ENCODE data around the gene EIPR1.

The EIPR1 gene

DNA sequence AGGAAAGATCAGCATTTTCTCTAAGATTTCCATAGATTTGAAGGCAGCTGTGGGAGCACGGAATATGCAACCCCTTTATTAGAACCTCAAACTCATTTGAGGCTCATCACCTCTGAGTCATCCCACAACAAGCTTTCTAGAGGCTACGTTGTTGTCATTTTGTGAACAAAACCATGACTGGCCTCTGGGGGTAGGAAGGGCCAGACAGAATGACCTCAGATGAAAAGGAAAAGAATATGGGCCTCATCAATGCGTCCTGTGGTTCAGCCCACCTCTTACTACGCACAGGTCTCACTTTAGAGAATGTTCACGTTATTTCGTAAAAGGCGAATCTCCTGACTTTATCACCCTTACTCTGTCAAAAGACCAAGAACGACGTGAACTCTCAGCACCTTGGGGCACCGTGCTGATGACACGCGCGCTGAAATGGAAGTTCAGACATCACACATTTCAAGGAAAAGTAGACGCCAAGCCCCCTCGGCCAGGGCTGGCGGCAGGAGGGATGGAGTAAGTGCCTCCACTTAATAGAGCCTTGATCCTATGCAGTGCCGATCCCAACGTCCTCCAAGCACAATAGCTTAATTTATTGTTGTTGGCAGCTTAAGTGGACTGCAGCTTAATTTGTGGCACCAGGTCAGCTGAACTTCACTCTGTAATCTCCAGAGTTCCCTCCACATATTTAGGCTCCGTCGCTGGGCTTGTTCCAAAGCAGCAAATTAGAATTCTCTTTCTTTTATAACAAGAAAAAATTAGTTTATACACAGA lies 208.3 kb downstream of the EIPR1 start:
- DNase-seq = no peak

DNA sequence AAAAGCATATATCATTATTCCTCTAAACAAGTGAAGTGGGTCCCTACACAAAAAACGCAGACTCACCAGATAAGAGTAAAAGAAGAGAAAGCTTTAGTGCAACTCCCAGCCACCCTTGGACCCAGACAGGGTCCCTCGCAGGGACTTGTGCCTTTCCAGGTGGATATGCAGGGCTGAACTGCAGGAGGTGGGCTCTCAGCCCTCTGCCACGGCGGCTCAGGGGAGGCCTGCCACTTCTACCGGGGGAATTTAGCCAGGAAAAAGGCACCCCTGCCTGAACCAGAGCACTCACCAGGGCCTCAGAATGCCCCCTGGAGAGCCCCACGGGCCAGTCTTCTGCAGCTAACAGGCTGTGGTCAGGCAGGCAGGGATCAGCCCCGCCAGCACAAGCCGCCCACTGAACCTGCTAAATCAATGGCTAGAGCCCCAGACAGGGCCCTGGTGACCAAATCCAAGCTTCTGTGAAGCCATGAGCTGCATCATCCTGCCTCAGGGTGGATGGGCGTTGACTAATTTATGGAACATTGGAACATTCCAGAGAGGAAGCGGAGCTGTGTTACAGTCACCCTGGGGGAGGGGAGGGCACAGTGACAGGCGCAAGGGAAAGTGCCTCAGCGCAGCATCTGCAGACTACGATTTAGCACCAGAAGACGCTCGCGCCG lies 209.3 kb downstream of the EIPR1 start:
- no peak for DNase-seq

DNA sequence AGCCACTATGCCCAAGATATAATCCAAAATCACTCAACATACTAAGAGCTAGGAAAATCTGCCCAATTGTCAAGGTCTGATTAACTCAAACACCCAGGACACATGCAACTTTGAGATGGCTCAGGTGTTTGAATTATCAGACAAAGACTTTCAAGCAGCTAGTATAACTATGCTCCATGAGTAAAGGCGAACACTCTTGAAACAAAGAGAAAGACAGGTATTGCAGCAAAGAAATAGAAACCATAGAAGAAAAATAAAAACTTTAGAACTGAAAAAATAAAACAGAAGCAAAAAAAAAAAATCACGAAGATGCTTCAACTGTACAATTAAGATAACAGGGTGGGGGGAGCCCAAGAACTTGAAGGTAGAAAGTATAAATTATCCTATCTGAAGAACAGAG lies 214.2 kb downstream of the EIPR1 start:
- DNase-seq = no peak

DNA sequence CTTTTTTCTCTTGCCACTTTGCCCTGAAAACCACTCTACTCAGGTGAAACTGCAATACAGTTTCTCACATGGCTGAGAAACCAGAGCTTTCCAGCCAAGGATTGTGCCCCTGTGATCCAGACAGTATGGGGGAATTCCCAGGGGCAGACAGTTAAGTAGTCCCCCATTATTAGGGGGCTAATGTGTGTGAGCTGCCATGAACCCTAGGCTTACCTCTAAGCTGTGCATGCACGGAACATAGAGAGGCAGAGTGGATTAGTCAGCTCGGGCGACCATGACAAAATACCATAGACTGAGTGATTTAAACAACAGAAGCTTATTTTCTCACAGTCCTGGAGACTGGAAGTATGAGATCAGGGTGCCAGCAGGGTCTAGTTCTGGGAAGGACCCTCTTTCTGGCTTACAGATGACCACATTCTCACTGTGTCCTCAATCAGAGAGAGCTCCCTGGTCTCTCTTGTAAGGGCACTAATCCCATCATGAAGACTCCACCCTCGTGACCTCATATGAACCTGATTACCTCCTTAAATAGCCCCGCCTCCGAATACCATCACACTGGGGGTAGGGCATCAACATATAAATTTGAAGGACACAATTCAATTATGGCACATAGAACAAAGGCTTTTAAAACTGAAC lies 215.1 kb downstream of the EIPR1 start:
- DNase-seq = no peak

DNA sequence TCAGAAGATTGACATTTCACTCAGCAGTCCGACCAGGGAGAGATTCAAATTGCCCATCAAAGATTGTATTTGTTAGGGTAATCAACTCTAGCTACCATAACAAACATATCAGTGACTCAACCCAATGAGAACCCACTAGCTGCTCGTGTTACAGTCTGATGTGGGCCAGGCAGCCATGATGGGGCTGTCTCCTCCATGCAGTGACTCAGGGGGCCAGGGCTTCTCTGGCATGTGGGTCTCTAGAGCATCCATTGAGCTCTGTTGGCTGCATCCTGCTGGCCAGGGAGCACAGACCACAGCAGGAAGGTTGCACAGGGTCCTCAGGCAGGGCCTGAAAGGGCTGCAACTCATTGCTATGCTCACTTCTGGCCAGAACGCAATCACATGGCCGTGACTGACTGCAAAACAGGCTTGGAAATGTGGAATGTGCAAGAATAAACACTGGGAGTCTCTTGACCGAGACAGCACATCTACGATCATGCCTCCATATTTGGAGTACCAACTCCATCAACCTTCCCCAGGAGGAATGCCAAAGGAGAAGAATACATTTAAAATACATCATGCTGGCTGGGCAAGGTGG lies 216.8 kb downstream of the EIPR1 start:
- no peak for DNase-seq

DNA sequence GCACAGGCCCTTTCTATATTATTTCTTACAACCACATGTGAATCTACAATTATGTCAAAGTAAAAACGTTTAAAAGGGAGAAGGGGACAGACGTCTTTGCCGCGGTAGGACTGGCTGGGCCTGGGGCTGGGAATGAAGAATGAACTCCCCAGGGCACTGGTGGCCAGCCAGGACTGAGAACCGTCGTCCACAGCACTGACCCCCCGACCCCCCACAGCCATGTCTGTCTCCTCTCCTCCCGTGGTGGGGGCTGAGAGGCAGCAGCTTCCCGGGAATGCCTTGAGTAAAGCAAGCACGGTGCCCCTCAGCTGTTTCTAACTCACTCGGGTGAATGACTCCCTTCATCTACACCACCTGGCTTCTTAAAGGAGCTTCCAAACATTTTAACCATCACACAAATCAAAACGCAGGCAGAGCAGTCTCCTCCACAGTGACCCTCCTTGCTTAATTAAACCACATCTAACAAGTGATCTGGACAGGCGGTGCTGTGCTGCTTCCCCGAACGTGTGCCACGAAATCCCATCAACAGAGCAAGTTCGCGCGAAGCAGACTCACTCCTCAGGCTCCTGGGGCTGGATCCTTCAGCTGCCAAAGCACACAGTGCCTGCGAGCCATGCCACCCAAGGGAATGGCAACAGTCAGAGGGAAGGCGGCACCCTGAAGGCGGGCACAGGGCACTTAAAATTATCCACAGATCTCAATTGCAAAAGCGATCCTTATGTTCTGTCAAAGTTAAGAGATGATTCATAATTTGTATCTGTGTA lies 217.7 kb downstream of the EIPR1 start:
- no peak for DNase-seq

DNA sequence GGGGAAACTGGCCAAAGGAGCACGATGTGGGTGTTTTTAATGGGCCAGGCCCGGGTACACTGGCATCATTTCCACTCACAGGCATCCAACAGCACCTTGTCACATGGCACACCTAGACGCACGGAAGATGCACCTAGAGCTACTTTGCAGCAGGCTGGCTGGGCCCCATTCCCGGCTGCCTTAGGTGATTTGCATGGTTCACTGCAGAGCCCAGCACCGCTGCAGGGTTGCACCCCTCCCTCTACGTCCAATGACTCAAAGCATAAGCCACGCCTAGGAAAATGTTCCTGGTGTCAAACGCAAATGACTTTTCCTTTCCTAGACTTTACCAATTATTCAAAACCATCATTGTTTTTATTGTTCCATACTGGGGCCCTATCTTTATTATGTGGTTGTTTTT lies 222.9 kb downstream of the EIPR1 start:
- DNase-seq = no peak

DNA sequence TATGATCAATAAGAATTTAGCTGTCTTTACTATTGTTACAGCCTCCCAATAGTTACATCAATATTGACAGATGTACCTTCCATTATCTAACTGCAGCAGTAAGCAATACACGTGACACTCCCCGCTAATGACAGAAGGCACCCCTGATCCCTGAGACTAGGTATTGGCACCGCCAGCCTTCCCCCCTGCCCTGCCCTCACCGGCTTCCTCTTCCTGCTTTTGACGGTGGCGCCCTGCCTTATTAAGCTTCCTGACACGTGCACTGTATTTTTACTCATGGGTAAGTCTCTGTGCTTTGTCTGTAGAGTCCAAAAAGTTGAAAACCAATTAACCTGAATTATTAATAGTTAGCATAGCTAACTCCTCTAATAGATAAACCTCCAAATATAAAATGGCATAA lies 223.5 kb downstream of the EIPR1 start:
- no peak for DNase-seq

DNA sequence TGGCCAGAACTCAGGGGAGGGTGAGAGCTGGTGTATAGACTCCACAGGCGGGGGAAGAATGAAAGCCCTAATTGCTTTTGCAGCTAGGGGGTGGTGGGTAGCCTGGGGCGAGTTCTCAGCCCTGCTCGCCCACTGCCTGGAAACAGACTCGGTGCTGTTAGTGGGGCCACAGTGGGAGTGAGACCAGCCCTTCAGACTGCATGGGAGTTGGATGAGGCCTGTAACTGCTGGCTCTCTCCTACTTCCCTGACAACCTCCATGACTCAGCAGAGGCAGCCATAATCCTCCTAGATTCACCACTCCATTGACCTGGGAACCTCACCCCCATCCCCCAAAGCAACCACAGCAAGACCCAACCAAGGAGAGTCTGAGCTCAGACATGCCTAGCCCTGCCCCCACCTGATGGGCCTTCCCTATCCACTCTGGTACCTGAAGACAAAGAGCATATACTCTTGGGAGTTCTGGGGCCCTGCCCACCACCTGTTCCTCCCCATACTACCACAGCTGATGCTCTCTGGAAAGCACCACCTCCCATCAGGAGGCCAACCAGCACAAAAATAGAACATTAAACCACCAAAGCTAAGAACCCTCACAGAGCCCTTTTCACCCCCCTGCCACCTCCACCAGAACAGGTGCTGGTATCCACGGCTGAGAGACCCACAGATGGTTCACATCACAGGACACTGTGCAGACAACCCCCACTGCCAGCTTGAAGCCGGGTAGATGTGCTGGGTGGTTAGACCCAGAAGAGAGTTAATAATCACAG lies 226.3 kb downstream of the EIPR1 start:
- DNase-seq = no peak

DNA sequence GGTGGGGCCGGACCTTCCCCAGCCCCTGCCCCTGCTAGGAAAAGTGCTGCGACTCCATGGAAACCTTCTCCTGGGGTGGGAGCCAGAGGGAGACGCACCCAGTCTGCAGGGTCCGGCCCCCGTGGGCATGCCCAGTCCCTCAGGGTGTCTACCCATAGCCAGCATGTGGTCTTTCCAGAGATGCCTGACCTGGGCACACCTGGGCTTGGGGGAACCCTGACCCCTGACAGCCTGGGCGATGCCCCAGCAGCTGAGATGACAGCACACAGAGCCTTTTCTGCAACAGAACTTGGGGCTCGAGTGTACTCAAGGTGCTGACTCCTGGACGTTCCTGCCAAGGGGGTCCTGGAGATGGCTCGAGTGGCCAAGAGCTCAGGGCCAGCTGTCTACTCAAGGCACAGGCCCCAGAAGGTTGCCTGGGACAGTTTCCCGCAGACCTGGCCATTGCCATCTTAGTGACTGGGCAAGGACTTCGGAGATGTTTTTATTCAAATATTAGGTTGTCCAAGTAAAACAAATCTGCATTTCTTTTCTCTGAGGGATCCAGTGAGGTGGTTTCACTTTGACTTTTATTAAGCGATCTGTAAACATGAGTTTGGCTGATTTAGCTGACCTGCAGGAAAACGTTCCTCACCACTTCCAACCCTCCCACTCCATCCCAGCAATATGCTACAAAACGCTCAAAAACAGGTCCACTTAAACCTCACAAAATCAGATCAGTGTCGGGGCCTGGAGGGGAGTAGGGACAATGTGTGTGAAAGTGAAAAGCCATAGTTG lies 228.0 kb downstream of the EIPR1 start:
- no peak for DNase-seq

DNA sequence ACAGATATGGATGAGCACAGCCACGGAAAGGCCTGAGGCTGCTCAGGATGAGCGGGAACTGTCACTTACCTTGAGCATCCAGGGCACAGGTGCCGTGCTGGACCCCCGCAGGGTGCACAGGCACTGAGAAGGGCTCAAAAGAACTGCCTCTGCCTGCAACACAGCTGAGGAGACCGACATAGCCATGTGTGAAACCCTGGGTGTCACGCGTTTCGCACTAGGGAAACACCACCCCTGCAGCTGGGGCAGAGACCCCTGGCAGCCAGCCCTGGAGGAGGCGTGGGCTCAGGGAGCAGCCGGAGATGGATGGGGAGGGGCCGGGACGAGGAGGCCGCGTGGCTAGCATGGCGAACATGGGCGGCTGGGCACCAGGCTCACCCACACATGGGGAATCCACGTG lies 228.9 kb downstream of the EIPR1 start:
- no peak for DNase-seq

DNA sequence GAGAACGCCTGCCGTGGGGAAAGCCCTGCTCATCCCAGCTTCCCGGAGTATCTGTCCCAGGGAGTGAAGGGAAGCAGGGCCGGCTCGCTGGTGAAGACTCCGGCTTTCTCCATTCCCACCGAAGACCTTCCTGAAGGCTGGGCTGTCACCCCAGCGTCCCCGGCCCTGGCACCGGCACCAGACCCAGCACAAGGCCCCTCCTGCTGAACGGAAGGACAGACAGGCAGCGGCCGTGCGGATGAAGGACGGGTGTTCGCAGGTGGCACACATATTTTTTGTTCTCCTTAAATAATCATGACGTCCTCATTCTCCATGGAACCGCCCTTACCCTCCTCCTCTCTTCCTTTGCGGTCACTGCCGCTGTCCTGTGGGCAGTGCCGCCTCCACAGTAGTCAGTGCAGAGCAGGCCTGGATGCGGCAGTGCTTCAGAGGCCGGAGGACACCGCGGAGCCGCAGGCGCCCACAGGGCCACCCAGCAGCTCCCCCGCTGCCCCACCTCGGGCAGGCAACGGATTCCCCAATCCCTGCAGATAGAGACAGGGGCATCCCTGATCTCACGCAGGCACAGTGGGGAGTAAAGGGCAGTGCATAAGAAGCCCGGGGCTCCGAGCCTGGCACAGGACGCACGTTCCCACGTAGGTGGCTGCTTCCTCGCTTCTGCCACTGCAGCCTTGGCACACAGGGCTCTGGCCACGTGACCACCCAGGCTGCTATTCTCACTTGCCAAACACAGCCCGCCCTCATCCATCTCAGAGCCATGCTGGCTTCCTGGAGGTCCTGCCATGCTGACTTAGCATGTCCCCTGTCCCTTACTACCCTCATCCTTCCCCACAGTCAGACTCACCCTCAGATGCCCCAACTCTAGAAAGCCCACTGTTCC lies 229.7 kb downstream of the EIPR1 start:
- DNase-seq = no peak

DNA sequence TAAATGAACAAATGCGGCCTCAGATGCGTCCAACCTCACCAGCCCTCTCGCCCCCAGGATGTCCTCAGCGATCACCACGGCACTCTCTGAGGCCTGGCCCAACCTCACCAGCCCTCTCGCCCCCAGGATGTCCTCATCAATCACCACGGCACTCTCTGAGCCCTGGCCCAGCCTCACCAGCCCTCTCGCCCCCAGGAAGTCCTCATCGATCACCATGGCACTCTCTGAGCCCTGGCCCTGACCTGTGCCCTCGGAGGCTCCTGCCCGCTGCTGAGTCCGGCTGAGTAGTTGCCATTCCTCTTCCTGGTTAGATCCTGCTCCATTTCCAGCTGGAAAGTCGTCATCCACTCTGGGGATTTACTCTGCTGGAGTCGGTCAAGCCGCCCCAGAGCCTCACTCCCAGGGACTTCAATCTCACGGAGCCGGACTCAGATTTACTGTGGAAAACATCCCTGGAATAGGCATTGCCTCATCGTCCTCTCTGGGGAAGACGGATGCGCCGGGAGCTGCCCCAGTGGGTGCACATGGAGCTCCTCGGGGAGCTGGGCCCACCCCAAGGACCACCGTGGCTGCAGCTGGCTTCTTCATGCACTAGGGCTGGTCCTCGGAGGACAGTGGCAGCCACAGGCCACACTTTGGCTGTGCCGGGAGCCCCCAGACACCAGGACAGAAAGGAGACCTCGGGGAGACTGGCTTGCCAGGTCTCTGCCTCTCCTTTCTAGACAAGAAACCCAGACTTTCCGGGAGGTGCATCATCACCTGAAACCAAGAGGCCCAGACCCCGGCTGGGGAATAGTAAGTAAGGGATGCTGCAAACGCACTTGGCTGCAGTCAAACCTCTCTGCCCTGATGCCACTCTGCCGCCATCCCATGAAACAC lies 230.6 kb downstream of the EIPR1 start:
- no peak for DNase-seq

DNA sequence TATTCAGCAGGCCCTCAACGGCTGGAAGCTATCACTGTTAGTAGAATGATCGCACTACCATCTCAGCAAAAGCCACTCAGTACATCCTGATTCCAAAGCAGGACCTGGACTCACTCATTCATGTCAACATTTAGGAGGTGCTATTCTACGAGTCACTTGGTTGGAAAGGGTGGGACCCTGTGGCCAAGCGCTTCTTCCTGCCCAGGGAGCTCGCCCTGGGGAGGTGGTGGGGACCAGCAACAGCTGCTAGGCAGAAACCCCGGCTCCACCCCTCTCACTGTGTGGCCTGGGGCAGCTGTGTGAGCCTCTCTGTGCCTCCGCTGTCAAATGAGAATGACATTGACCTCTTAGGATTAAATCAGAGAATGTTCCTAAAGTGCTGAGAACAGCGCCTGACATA lies 231.4 kb downstream of the EIPR1 start:
- DNase-seq = no peak

DNA sequence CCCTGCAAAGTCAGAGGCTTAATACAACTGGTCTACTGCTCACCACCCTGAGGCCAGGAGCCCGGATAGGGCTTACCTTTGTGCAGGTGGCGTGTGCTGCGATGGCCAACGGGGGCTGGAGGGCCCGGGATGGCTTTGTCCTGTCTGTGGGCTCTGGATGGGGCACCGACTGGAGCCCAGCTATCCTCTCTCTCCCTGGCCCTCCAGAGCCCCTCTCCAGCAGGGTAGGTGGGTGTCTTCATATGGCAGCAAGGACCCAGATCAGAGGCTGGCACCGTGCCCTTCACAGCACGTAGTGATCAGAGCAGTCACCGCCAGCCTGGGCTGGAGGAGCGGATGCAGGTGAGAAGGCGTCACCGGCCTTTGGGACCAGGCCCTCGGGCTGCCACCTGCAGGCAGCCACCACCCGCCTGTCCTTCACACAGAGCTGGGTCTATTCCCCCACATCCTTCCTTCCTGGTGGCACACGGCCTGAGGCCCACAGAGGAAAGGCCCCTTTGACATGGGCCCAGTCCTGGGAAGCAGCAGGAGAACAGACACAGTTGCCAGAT lies 232.1 kb downstream of the EIPR1 start:
- DNase-seq = no peak

DNA sequence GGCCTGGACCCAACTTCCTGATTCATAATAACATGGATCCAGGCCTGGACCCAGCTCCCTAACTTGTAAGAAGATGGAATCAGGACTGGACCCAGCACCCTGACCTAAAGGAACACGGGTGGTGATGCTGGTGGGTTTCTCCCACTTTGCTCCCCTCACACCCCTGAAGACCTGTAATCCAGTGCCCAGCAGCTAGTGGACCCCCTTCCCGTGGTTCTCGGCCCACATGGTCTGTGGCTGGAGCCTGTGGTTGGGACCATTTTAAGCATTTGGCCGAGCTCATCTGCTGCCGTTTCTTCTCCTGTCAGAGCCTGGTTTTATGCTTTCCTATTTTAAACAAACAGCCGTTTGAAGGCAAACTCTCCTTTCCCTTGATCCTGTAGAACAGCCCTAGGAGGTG lies 232.8 kb downstream of the EIPR1 start:
- DNase-seq = no peak

DNA sequence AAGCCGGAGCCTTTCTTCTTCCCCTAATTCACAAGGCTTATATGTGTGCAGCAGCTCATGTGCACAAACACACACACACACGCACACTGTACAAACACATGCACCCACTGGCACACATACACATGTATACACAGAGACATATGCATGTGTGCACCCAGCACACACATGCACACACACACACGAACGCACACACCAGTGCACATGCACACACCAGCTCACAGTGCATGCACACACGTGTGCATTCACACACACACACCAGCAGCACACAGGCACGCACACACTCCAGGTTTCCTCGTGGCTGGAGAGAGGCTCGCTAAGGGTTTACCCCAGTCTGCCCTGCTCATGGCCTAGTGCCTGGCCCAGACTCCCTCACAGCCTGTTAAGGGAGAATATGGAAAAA lies 234.0 kb downstream of the EIPR1 start:
- no peak for DNase-seq

DNA sequence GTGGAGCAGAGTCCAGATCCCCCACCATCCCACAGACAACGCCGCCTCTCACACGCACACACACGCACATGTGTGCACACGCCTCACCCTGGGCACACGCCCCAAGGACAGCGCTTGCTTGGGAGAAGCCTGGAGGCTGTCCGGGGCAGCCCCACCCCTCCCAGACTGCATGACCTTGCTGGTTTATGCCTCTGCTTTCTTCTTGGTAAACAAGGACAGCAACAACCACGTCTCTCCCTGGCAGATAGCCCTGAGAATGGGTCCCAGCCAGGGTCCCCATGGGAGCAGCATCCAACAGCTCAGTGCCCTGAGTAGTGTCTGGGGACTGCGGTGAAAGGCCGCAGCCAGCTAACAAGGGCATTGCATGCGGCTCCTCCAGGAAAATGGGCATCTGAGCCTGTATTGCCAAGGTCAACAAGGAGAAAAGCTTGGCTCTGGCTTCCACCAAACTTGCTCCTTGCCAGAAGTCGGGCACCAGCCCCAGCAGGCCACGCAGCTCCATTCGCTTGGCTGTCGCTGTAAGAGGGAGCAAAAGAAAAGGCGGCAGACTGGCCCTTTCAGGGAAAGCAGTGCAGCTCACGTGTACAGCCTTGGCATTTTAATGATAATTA lies 234.6 kb downstream of the EIPR1 start:
- DNase-seq = no peak

DNA sequence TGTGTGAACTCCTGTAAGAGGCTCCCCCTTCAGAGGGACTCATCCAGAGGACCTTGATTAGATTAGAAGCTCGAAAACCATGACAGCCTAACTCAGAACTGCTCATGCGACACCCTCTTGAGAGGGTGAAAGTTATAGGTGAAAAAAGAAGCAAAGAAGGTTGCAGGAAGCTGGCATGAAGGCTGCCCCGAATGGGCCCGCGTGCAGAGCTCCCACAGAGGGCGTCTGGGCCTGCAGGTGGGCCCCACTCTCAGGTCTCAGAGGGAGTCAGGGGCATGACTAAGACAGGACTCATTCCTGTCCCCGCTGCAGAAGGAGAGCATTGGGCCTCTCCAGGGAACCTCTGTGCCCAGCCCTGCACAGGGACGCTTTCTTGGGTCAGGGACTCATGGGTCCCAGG lies 235.4 kb downstream of the EIPR1 start:
- DNase-seq = no peak
